ENCODE results near the gene TUBB8.

DNA sequence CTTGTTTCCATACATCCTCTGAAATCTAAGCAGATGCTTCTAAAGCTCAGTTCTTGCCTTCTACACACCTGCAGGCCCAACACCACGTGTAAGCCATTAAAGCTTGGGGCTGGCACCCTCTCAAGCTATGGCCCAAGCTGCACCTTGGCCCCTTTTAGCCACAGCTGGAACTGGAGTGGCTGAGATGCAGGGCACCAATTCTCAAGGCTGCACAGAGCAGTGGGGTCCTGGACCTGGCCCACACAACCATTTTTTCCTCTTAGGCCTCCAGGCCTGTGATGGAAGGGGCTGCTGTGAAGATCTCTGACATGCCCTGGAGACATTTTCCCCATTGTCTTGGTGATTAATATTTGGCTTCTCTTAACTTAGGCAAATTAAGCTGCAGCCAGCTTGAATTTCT, 47.4 kb upstream of the TUBB8 start:
- TF ChIP-seq POLR2A (IDR thresholded peaks at IDR 0.05) (no peak), CTCF (IDR thresholded peaks at IDR 0.05) (no peak)

All from testis (tissue), 2 donors.